IPS-18a (cell line): ENCODE measurements around the gene FILIP1L.

ENCODE experiments used
- H3K27ac ChIP-seq: one replicate; pipeline ENCODE4 v1.5.1; 2013; ENCODE audit warnings: low read length
- H3K27me3 ChIP-seq: one replicate; pipeline ENCODE4 v1.6.1; 2013; ENCODE audit warnings: mild to moderate bottlenecking, low read length; ENCODE audit not compliant: control insufficient read depth, insufficient read depth
- H3K36me3 ChIP-seq: one replicate; pipeline ENCODE4 v1.6.1; 2013; ENCODE audit warnings: low read depth, low read length; ENCODE audit not compliant: control insufficient read depth
- H3K4me1 ChIP-seq: one replicate; pipeline ENCODE4 v1.6.1; 2013; ENCODE audit warnings: low read depth, low read length; ENCODE audit not compliant: control insufficient read depth
- H3K4me3 ChIP-seq: one replicate; pipeline ENCODE4 v1.5.1; 2013; ENCODE audit warnings: low read length
- H3K9ac ChIP-seq: one replicate; pipeline ENCODE4 v1.6.1; 2013; ENCODE audit warnings: mild to moderate bottlenecking, low read length, moderate library complexity
- H3K9me3 ChIP-seq: one replicate; pipeline ENCODE4 v1.6.1; 2013; ENCODE audit warnings: low read depth, low read length; ENCODE audit not compliant: control insufficient read depth

The FILIP1L gene

GRCh38 chr3:100124201-100124761 lies 10.0 kb upstream of the FILIP1L start:
- no peaks in the 10 kb centered on the region for H3K9me3 ChIP-seq
- H3K27ac ChIP-seq = no peak overlapping the region
- H3K27me3 ChIP-seq = no peaks in the 10 kb centered on the region
- no peak overlapping the region for H3K4me3 ChIP-seq
- no peak overlapping the region for H3K9ac ChIP-seq
- peaks cover 6% of the 10 kb centered on the region for H3K4me1 ChIP-seq
- H3K36me3 ChIP-seq = no peaks in the 10 kb centered on the region

- no peak overlapping the region for H3K9ac ChIP-seq
- peaks cover 6% of the 10 kb centered on the region for H3K4me1 ChIP-seq
- no peaks in the 10 kb centered on the region for H3K36me3 ChIP-seq
- H3K27ac ChIP-seq = no peak overlapping the region
- H3K4me3 ChIP-seq = no peak overlapping the region
- no peaks in the 10 kb centered on the region for H3K9me3 ChIP-seq
- H3K27me3 ChIP-seq = no peaks in the 10 kb centered on the region
Measured at GRCh38 chr3:100123112-100123511, 8.8 kb upstream of the FILIP1L start.

GRCh38 chr3:100122321-100122720 lies 8.0 kb upstream of the FILIP1L start:
- no peaks in the 10 kb centered on the region for H3K36me3 ChIP-seq
- no peak overlapping the region for H3K4me3 ChIP-seq
- no peak overlapping the region for H3K27ac ChIP-seq
- H3K9me3 ChIP-seq = no peaks in the 10 kb centered on the region
- no peak overlapping the region for H3K9ac ChIP-seq
- no peaks in the 10 kb centered on the region for H3K27me3 ChIP-seq
- peaks cover 6% of the 10 kb centered on the region for H3K4me1 ChIP-seq

GRCh38 chr3:100120693-100121092 lies 6.4 kb upstream of the FILIP1L start:
- Histone ChIP-seq H3K27ac (no peak overlapping the region), H3K27me3 (no peaks in the 10 kb centered on the region), H3K9me3 (no peaks in the 10 kb centered on the region), H3K4me1 (peaks cover 6% of the 10 kb centered on the region), H3K4me3 (no peak overlapping the region), H3K9ac (no peak overlapping the region), H3K36me3 (no peaks in the 10 kb centered on the region)

GRCh38 chr3:100120012-100120411 lies 5.7 kb upstream of the FILIP1L start:
- H3K4me3 ChIP-seq = no peak overlapping the region
- H3K36me3 ChIP-seq = no peaks in the 10 kb centered on the region
- H3K9ac ChIP-seq = no peak overlapping the region
- H3K27ac ChIP-seq = no peak overlapping the region
- no peaks in the 10 kb centered on the region for H3K27me3 ChIP-seq
- no peaks in the 10 kb centered on the region for H3K9me3 ChIP-seq
- H3K4me1 ChIP-seq = peaks cover 6% of the 10 kb centered on the region

- no peak overlapping the region for H3K9ac ChIP-seq
- no peak overlapping the region for H3K4me3 ChIP-seq
- H3K9me3 ChIP-seq = no peaks in the 10 kb centered on the region
- no peak overlapping the region for H3K27ac ChIP-seq
- H3K4me1 ChIP-seq = peaks cover 1% of the 10 kb centered on the region
- no peaks in the 10 kb centered on the region for H3K27me3 ChIP-seq
- no peaks in the 10 kb centered on the region for H3K36me3 ChIP-seq
Measured at GRCh38 chr3:100117093-100117492, 2.8 kb upstream of the FILIP1L start.

- no peaks in the 10 kb centered on the region for H3K36me3 ChIP-seq
- H3K27ac ChIP-seq = no peak overlapping the region
- no peak overlapping the region for H3K4me3 ChIP-seq
- H3K4me1 ChIP-seq = no peaks in the 10 kb centered on the region
- H3K9me3 ChIP-seq = no peaks in the 10 kb centered on the region
- H3K9ac ChIP-seq = no peak overlapping the region
- H3K27me3 ChIP-seq = no peaks in the 10 kb centered on the region
Measured at GRCh38 chr3:100113723-100114412, 433 bp downstream of the FILIP1L start.

- H3K27ac ChIP-seq = no peak overlapping the region
- no peaks in the 10 kb centered on the region for H3K9me3 ChIP-seq
- H3K4me1 ChIP-seq = no peaks in the 10 kb centered on the region
- H3K27me3 ChIP-seq = no peaks in the 10 kb centered on the region
- H3K9ac ChIP-seq = no peak overlapping the region
- H3K36me3 ChIP-seq = no peaks in the 10 kb centered on the region
- no peak overlapping the region for H3K4me3 ChIP-seq
Measured at GRCh38 chr3:100111728-100112127, 2.6 kb downstream of the FILIP1L start.

GRCh38 chr3:100110162-100110561 lies 4.1 kb downstream of the FILIP1L start:
- Histone ChIP-seq H3K4me3 (no peak overlapping the region), H3K9me3 (no peaks in the 10 kb centered on the region), H3K27me3 (no peaks in the 10 kb centered on the region), H3K27ac (no peak overlapping the region), H3K36me3 (no peaks in the 10 kb centered on the region), H3K4me1 (peaks cover 3% of the 10 kb centered on the region), H3K9ac (no peak overlapping the region)

- H3K27ac ChIP-seq = no peak overlapping the region
- H3K9me3 ChIP-seq = no peaks in the 10 kb centered on the region
- H3K4me1 ChIP-seq = peaks cover 3% of the 10 kb centered on the region
- no peaks in the 10 kb centered on the region for H3K36me3 ChIP-seq
- no peak overlapping the region for H3K9ac ChIP-seq
- H3K4me3 ChIP-seq = no peak overlapping the region
- no peaks in the 10 kb centered on the region for H3K27me3 ChIP-seq
Measured at GRCh38 chr3:100108464-100109079, 5.7 kb downstream of the FILIP1L start.

GRCh38 chr3:100107221-100107814 lies 7.0 kb downstream of the FILIP1L start:
- H3K9me3 ChIP-seq = no peaks in the 10 kb centered on the region
- no peak overlapping the region for H3K4me3 ChIP-seq
- peaks cover 3% of the 10 kb centered on the region for H3K4me1 ChIP-seq

More at GRCh38 chr3:100107221-100107814, 7.0 kb downstream of the FILIP1L start:
- Histone ChIP-seq H3K27ac (no peak overlapping the region), H3K36me3 (no peaks in the 10 kb centered on the region), H3K9ac (no peak overlapping the region), H3K27me3 (no peaks in the 10 kb centered on the region)
